HCT116 (cell line): Measurements from ENCODE around the gene RNF220. TPM values are rescaled to one million over a fixed set of nuclear protein-coding genes. Genes with fewer than 3 reads are reported as not detected.

Experiments
- ATAC-seq: fragments of 200-7000 bp; cut with Tn5 transposase; 2 replicates; pipeline ENCODE4 v1.9.1; 2020; ENCODE audit warnings: mild to moderate bottlenecking, moderate library complexity
- BruUV-seq: library from RNA; stranded (reverse); fragments of 400-500 nt; replicated peaks from 2 replicates; lab custom pipeline; 2021; lab: Mats Ljungman, UMichigan
- CTCF ChIA-PET: fragments of 300-600 bp; sonication (Branson Sonifier 250); formaldehyde crosslinking; loops from one replicate; lab custom pipeline; 2021; ENCODE audit warnings: antibody characterized with exemption; lab: Charles Lee
- POLR2A ChIA-PET: fragments of 300-600, 350-600 bp; sonication (Branson Sonifier 250); formaldehyde crosslinking; loops from one replicate; lab custom pipeline; 2021; ENCODE audit warnings: antibody characterized with exemption; lab: Charles Lee
- RAD21 ChIA-PET, 2 experiments: fragments of 300-600 bp; sonication (Branson Sonifier 250); formaldehyde crosslinking; loops; one replicate each; lab custom pipeline; 2023; ENCODE audit warnings: low total read pairs in 2 of 2; ENCODE audit not compliant: uncharacterized antibody in 2 of 2, unreplicated experiment in 2 of 2, low non-redundant PET in 1 of 2; lab: Charles Lee
- DNase-seq: peaks from one replicate; pipeline ENCODE4 v3.0.0-alpha.2; 2010; ENCODE audit warnings: low read depth, low spot score
- H2AFZ ChIP-seq: fragments of 200-600 bp; shearing (Covaris generic), sonication (generic); 2 replicates; pipeline ENCODE4 v1.6.1; 2017; ENCODE audit warnings: low read depth, mixed run types, mixed read lengths, antibody characterized with exemption, low read length; ENCODE audit not compliant: poor library complexity, severe bottlenecking
- H3K27ac ChIP-seq: 2 replicates; pipeline ENCODE4 v1.5.1; 2012; ENCODE audit warnings: low read depth, low read length
- H3K27me3 ChIP-seq: fragments of 200-600 bp; sonication (generic); 2 replicates; pipeline ENCODE4 v1.6.1; 2016; ENCODE audit warnings: mixed run types, low read length, mixed read lengths; ENCODE audit not compliant: insufficient read depth
- H3K36me3 ChIP-seq, 2 experiments: fragments of 200-500 bp in 1 of 2; fragments of 200-600 bp in 1 of 2; sonication (Bioruptor generic) in 1 of 2; sonication (generic) in 1 of 2; 2 replicates each; pipeline versions ENCODE4 v1.5.1 to v1.6.1; 2014 to 2016; ENCODE audit warnings: low read length in 2 of 2, inconsistent platforms in 1 of 2, mixed read lengths in 1 of 2, mixed run types in 1 of 2; ENCODE audit not compliant: insufficient read depth in 2 of 2, control insufficient read depth in 1 of 2
- H3K4me1 ChIP-seq, 2 experiments: fragments of 200-600 bp in 1 of 2; sonication (generic) in 1 of 2; 2 replicates each; pipeline versions ENCODE4 v1.5.1 to v1.6.1; 2012 to 2017; ENCODE audit warnings: low read length in 2 of 2, inconsistent platforms in 1 of 2, mild to moderate bottlenecking in 1 of 2, mixed read lengths in 1 of 2, mixed run types in 1 of 2, moderate library complexity in 1 of 2; ENCODE audit not compliant: insufficient read depth in 2 of 2, control insufficient read depth in 1 of 2
- H3K4me2 ChIP-seq: fragments of 200-600 bp; sonication (generic); 2 replicates; pipeline ENCODE4 v1.6.1; 2017; ENCODE audit warnings: mixed run types, low read length, mixed read lengths
- H3K4me3 ChIP-seq, 2 experiments: fragments of 200-600 bp in 1 of 2; sonication (generic) in 1 of 2; replicated peaks in 1 of 2; 2 replicates each; pipeline ENCODE4 v1.5.1; 2011 to 2016; ENCODE audit warnings: low read length in 2 of 2, control low read depth in 1 of 2, low read depth in 1 of 2, mild to moderate bottlenecking in 1 of 2, mixed read lengths in 1 of 2, mixed run types in 1 of 2
- H3K79me2 ChIP-seq: fragments of 200-600 bp; sonication (generic); 2 replicates; pipeline ENCODE4 v1.6.1; 2017; ENCODE audit warnings: mild to moderate bottlenecking, mixed run types, low read length, moderate library complexity, mixed read lengths; ENCODE audit not compliant: insufficient read depth
- H3K9ac ChIP-seq: fragments of 200-600 bp; sonication (generic); 2 replicates; pipeline ENCODE4 v1.6.1; 2016; ENCODE audit warnings: low read length, mixed read lengths
- H3K9me2 ChIP-seq: fragments of 200-600 bp; sonication (generic), shearing (Covaris generic); 2 replicates; pipeline ENCODE4 v1.6.1; 2017; ENCODE audit warnings: mixed run types, mild to moderate bottlenecking, moderate library complexity; ENCODE audit not compliant: insufficient read depth
- H3K9me3 ChIP-seq, 2 experiments: fragments of 200-500 bp in 1 of 2; fragments of 200-600 bp in 1 of 2; sonication (Bioruptor generic) in 1 of 2; sonication (generic) in 1 of 2; 2 replicates each; pipeline ENCODE4 v1.6.1; 2014 to 2017; ENCODE audit warnings: low read length in 2 of 2, mixed read lengths in 2 of 2, inconsistent platforms in 1 of 2, low read depth in 1 of 2, mild to moderate bottlenecking in 1 of 2, mixed run types in 1 of 2, moderate library complexity in 1 of 2; ENCODE audit not compliant: control insufficient read depth in 1 of 2, insufficient read depth in 1 of 2
- H4K20me1 ChIP-seq: fragments of 200-600 bp; sonication (generic), shearing (Covaris generic); 2 replicates; pipeline ENCODE4 v1.6.1; 2017; ENCODE audit warnings: mixed run types, mild to moderate bottlenecking, moderate library complexity; ENCODE audit not compliant: insufficient read depth
- ATF3 ChIP-seq: IDR thresholded peaks from 2 replicates; pipeline ENCODE4 v1.6.1; 2012
- CEBPB ChIP-seq: IDR thresholded peaks from 2 replicates; pipeline ENCODE4 v1.6.1; 2012; ENCODE audit warnings: low read depth
- CTCF ChIP-seq, 3 experiments: fragments of 200-600 bp in 1 of 3; sonication (generic) in 1 of 3; IDR thresholded peaks in 2 of 3; conservative IDR thresholded peaks in 1 of 3; 2 replicates each; pipeline ENCODE4 v1.5.1; 2012 to 2017; ENCODE audit warnings: low read depth in 2 of 3, low read length in 2 of 3, antibody characterized with exemption in 1 of 3, borderline replicate concordance in 1 of 3, control low read depth in 1 of 3, mild to moderate bottlenecking in 1 of 3, mixed read lengths in 1 of 3, mixed run types in 1 of 3, moderate library complexity in 1 of 3; ENCODE audit not compliant: insufficient read depth in 1 of 3
- EZH2phosphoT487 ChIP-seq: fragments of 200-600 bp; IDR thresholded peaks from 2 replicates; pipeline ENCODE4 v1.6.1; 2018; ENCODE audit warnings: antibody characterized with exemption, borderline replicate concordance
- FOSL1 ChIP-seq: IDR thresholded peaks from 2 replicates; pipeline ENCODE4 v1.6.1; 2012; ENCODE audit warnings: low read depth
- JUND ChIP-seq: IDR thresholded peaks from 2 replicates; pipeline ENCODE4 v1.6.1; 2012
- MAX ChIP-seq: IDR thresholded peaks from 2 replicates; pipeline ENCODE4 v1.6.1; 2012
- POLR2A ChIP-seq: IDR thresholded peaks from 2 replicates; pipeline ENCODE4 v1.7.0; 2011; ENCODE audit warnings: borderline replicate concordance; ENCODE audit not compliant: insufficient read depth, insufficient read length; ENCODE audit errors: extremely low read depth
- RAD21 ChIP-seq: IDR thresholded peaks from 2 replicates; pipeline ENCODE4 v1.6.1; 2012; ENCODE audit warnings: low read depth, mild to moderate bottlenecking
- REST ChIP-seq: IDR thresholded peaks from 2 replicates; pipeline ENCODE4 v1.6.1; 2012; ENCODE audit warnings: low read depth
- SIN3A ChIP-seq: IDR thresholded peaks from 2 replicates; pipeline ENCODE4 v1.6.1; 2012; ENCODE audit warnings: low read depth
- SP1 ChIP-seq: IDR thresholded peaks from 2 replicates; pipeline ENCODE4 v1.6.1; 2012; ENCODE audit warnings: low read depth
- SRF ChIP-seq: IDR thresholded peaks from 2 replicates; pipeline ENCODE4 v1.6.1; 2012; ENCODE audit warnings: low read depth
- TCF7L2 ChIP-seq: IDR thresholded peaks from 2 replicates; pipeline ENCODE4 v1.7.0; 2011; ENCODE audit warnings: borderline replicate concordance, inconsistent platforms; ENCODE audit not compliant: insufficient read depth, insufficient read length; ENCODE audit errors: extremely low read depth
- ZFX ChIP-seq: fragments of 450-650 bp; IDR thresholded peaks from 2 replicates; pipeline ENCODE4 v1.6.1; 2017
- intact Hi-C: fragments of 100-400 bp; cut with micrococcal nuclease; formaldehyde crosslinking; loops from 2 replicates; pipeline ENCODE4 v1.10.0; 2022
- total RNA-seq: library from RNA; stranded (reverse); gene quantifications from one replicate; pipeline ENCODE4 v1.2.1, GENCODE V29; 2021; ENCODE audit not compliant: unreplicated experiment

Gene RNF220
- total RNA-seq, 1 experiment from 2014 or later: 84.5 TPM

GRCh38 chr1:44534771-44535170, 129.7 kb downstream of the RNF220 start:
- CTCF ChIA-PET: interaction anchor here (0.7 kb wide), 2 partner anchors 19 to 20 kb away, joined by 3 read pairs; no protein-coding TSS in a partner anchor
- no peak overlapping the region for H3K9ac ChIP-seq
- DNase-seq (no peak), ATAC-seq (no peak)
- no peaks in the 10 kb centered on the region for H4K20me1 ChIP-seq
- intact Hi-C loops: no loop called here
- no peak overlapping the region for H3K27ac ChIP-seq
- no peaks in the 10 kb centered on the region for H3K79me2 ChIP-seq
- H3K4me1 ChIP-seq: peaks cover 19 to 34% of the 10 kb centered on the region in 2 experiments
- RAD21 ChIA-PET: interaction anchor here (0.7 kb wide), 2 partner anchors 11 to 17 kb away, joined by 6 to 7 read pairs; no protein-coding TSS in a partner anchor
- BruUV-seq: no TSS peak
- H3K4me2 ChIP-seq: no peak overlapping the region
- POLR2A ChIA-PET: no interaction called here
- no peak overlapping the region for H3K4me3 ChIP-seq
- no peaks in the 10 kb centered on the region for H3K27me3 ChIP-seq
- no peaks in the 10 kb centered on the region for H3K9me3 ChIP-seq
- H3K36me3 ChIP-seq: no peaks in the 10 kb centered on the region
- TF ChIP-seq SIN3A: no peak
- no peak for TF ChIP-seq SP1
- TF ChIP-seq MAX: no peak
- no peak for TF ChIP-seq SRF
- no peak for TF ChIP-seq TCF7L2
- TF ChIP-seq, all 23 proteins: peak for 0
- no peaks in the 10 kb centered on the region for H3K9me2 ChIP-seq
- no peak overlapping the region for H2AFZ ChIP-seq

GRCh38 chr1:44536357-44537209, 131.5 kb downstream of the RNF220 start:
- RAD21 ChIA-PET: no interaction called here
- Histone ChIP-seq H2AFZ (no peak overlapping the region), H3K79me2 (no peaks in the 10 kb centered on the region), H3K27me3 (no peaks in the 10 kb centered on the region), H3K27ac (no peak overlapping the region), H3K4me3 (no peak overlapping the region), H3K4me2 (no peak overlapping the region), H4K20me1 (no peaks in the 10 kb centered on the region), H3K4me1 (peaks cover 13 to 27% of the 10 kb centered on the region in 2 experiments), H3K9me3 (no peaks in the 10 kb centered on the region), H3K9ac (no peak overlapping the region), H3K36me3 (no peaks in the 10 kb centered on the region), H3K9me2 (no peaks in the 10 kb centered on the region)
- intact Hi-C loops: no loop called here
- CTCF ChIA-PET: no interaction called here
- DNase-seq (no peak), ATAC-seq (no peak)
- POLR2A ChIA-PET: no interaction called here
- BruUV-seq: no TSS peak
- TF ChIP-seq FOSL1: no peak
- TF ChIP-seq EZH2phosphoT487: no peak
- no peak for TF ChIP-seq ATF3
- TF ChIP-seq JUND: no peak
- TF ChIP-seq CEBPB: no peak
- TF ChIP-seq CTCF (IDR thresholded peaks at IDR 0.05 in 2 of 3, conservative IDR thresholded peaks at IDR 0.05 in 1 of 3; ENCODE audit: borderline replicate concordance in 1 of 3, insufficient read depth in 1 of 3, low read depth in 2 of 3, low read length in 2 of 3): no peak
- TF ChIP-seq RAD21: no peak
- TF ChIP-seq ZFX: no peak
- no peak for TF ChIP-seq SP1
- TF ChIP-seq POLR2A: no peak
- no peak for TF ChIP-seq SRF
- no peak for TF ChIP-seq REST
